Hypothalamus (tissue), 51 donors: Measurements from ENCODE around the gene RARRES1.

ENCODE experiments used
- DNase-seq, 51 donors: peaks; one replicate each; lab custom pipeline; 2025; lab: John Stamatoyannopoulos, UW

Gene RARRES1

GRCh38 chr3:158649791-158650190, 82.5 kb downstream of the RARRES1 start:
- no peak for DNase-seq
